HG02642 (cell line): Measurements from ENCODE around the gene RPS8.
"Not testable (repeated sequence)": the region's sequence is repeated elsewhere in the genome, so short reads cannot be mapped to it uniquely, and the experiment has no call there.

Source experiments
- ATAC-seq: cut with Tn5 transposase; IDR thresholded peaks from one replicate; pipeline ENCODE4 v1.9.1; 2021; ENCODE audit warnings: mild to moderate bottlenecking; ENCODE audit not compliant: unreplicated experiment, poor library complexity

Gene RPS8

GRCh38 chr1:44778705-44779576 is 3.6 kb downstream of the RPS8 start:
- ATAC-seq, result no peak

DNA sequence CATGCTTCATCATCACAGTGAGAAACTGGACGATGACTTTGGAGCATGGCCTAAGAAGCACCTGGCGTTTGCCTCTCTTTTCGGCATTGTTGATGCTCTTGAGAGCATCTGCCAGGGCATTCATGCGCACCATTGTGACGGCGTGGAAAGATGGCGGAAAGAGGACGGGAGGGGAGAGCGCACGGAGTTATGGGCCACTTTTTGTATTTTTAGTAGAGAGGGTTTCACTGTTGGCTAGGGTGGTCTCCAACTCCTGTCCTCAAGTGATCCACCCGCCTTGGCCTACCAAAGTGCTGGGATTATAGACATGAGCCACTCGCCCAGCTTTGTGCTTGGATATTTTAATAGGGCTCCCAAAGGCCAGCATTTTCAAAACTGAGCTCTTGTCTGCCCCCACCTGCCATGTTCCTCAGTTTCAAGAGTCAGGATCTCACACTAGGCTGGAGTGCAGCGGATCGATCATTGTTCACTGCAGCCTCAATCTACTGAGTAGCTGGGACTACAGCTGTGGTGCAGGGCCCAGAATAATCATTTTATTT is 5.3 kb downstream of the RPS8 start:
- ATAC-seq, result no peak

- no peak for ATAC-seq
These were observed 8.4 kb downstream of the RPS8 start for GRCh38 chr1:44783697-44784093.

GRCh38 chr1:44784094-44785028 is 9.0 kb downstream of the RPS8 start:
- ATAC-seq, result peak; percentile 27

GRCh38 chr1:44785029-44785380 is 9.7 kb downstream of the RPS8 start:
- ATAC-seq, result no peak

DNA sequence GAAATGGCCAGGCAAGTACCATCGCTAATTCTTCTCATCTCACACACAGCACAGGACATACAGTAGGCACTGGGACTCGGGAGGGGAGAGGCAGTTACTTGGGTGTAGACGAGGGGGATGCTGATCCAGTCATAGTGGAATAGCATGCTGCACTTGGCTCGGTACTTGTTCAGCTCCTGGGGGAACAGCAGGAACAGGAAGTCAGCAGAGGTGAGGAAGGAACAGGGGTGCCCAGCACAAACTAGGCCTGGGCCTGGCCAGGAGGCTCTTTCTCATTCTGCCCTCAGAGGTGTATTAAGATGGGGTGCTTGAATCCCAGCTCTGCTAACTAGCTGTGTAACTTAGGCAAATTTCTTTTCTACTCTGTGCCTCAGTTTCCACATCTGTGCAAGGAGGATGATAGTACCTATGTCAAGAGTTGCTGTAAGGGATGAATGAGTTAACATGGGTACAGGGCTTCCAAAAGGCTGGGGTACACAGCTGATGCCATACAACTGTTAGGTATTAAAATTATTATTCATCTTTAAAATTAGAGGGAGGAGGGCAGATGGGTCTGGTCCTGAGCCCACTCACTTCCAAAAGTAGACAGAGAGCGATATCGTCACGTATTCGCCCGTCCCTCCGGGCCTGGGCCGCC is 10.3 kb downstream of the RPS8 start:
- ATAC-seq, result no peak

GRCh38 chr1:44786138-44786840 is 10.9 kb downstream of the RPS8 start:
- no peak for ATAC-seq

DNA sequence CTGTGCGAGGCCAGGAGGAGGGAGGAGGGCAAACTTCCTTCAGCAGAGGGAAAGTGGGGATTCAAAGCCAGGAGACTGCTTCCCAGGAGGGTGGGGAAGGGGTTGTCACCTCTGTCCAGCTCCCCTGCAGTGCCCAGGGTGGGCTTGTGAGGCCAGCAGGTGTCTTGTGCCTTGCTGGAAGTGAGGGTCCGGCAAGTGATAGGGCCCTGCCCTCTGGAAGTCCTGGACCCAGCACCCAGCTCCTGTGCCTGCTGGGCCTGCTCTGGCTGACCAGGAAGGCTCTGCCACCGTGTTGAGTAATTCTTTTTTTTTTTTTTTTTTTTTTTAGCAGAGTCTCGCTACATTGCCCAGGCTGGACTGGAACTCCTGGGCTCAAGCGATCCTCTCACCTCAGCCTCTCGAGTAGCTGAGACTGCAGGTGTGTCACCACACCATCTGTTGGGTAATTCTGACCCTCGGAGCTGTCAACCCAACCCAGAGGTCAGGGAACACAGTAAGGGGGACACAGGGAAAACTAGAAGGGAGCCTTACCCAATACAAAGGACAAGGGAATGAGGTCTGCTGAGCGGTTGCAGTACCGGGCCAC is 11.6 kb downstream of the RPS8 start:
- ATAC-seq, result no peak

- ATAC-seq, result no peak
These were observed 12.2 kb downstream of the RPS8 start for GRCh38 chr1:44787506-44787905.

DNA sequence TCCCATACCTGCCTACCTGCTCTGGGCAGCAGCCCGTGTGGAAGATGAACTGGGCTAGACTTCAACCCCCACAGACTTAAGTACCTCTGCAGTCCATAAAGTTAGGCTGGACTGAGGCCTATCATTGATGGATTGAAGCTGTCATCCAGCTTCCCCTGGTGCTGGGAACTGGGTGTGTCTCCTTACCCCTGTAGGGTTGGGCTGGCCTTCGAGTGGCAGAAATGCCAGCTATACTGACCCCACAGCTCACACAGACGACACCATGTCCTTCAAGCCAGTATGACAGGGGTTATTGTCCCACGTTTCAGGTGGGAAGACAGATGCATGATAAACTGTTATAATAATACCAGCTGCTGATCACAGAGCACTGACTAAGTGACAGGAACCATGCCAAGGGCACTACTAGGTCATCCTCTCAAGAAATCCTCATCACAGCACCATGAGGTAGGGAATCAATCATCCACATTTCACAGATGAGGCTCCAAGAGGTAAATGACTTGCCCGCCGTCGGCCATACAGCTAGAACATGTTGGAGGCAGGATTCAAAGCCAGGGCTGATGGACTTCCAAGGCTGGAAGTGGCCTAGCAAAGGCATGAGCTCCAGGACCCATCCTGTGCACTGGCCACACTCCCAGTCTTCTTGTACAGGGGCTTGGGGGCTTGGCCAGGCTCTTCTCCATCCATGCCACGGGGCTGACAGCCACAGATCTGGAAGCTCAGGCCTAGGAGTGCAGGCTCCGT is 12.9 kb downstream of the RPS8 start, which contains the start of gene BEST4:
Gene BEST4 (minus strand): TSS at position 51 of the 741 bp plus-strand sequence. CDS start 465 bp downstream, outside the sequence.
- no peak for ATAC-seq

- ATAC-seq, result no peak
These were observed 15.8 kb downstream of the RPS8 start for GRCh38 chr1:44790968-44791801.

DNA sequence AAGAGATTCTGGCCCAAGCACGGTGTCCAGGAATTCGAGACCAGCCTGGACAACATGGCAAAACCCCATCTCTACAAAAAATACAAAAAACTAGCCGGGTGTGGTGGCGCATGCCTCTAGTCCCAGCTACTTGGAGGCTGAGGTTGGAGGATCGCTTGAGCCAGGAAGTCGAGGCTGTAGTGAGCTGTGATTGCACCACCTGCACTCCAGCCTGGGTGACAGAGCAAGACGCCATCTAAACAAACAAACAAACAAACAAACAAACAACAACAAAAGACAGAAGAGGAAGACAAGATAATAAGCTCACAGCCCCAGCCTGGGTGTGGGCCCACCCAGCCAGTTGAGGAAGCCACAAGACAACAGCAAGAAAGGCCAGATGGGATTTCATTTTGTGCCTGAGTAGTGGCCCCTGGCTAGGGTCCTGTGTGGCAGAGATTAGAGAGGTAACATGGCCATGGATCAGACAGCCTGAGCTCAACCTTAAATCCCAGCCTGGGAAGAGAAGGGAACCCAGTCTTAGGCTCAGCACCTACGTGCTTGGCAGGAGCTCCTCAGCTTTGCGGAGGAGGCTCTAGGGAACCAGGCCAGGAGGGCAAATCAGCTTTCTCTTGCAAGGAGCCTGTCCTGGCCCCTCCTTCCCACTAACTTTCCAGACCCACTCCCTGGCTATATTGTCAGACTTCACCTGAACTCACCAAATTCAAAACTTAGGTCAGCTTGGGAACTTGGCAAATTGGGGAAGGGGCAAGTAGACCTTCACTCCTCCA is 17.6 kb downstream of the RPS8 start:
- ATAC-seq, result no peak

GRCh38 chr1:44797886-44798285 is 22.5 kb downstream of the RPS8 start:
- ATAC-seq, result not testable (repeated sequence)

DNA sequence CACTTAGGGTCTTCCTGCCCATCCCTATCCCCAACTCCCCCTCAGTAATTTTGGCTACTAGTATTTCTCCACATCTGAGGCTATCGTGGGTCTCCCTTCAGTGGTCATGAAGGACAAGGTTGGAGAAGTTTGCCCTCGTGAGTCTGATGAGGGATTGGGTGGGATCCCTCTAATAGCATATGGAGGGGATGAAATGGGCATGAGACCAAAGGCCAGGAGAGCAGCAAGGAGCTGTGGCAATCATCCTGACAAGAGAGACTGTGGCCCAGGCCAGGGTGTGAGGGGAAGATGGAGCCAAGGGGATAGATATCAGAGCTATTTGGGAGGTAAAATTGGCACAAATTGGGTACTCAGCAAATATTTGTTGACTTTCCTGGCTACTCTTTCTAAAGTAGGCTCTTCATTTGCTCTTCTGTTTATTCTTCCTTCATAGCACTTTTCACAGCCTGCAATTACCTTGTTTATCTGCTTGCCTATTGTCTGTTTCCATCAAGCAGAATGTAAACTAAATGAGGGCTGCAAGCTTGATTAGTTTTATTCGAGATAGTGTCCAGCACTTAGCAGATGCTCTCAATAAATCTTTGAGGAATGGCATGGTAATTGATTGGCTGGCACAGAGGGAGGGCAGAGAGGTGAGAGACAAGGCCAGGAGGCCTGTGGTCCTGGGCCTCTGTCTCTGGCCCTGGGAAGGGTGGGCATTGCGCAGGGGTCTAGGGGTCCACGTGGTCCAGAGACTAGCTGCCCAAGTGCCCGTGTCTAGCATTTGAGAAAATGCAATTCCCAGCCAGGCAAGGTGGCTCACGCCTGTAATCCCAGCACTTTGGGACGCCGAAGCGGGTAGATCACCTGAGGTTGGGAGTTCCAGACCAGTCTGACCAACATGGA is 23.4 kb downstream of the RPS8 start:
- ATAC-seq, result no peak

DNA sequence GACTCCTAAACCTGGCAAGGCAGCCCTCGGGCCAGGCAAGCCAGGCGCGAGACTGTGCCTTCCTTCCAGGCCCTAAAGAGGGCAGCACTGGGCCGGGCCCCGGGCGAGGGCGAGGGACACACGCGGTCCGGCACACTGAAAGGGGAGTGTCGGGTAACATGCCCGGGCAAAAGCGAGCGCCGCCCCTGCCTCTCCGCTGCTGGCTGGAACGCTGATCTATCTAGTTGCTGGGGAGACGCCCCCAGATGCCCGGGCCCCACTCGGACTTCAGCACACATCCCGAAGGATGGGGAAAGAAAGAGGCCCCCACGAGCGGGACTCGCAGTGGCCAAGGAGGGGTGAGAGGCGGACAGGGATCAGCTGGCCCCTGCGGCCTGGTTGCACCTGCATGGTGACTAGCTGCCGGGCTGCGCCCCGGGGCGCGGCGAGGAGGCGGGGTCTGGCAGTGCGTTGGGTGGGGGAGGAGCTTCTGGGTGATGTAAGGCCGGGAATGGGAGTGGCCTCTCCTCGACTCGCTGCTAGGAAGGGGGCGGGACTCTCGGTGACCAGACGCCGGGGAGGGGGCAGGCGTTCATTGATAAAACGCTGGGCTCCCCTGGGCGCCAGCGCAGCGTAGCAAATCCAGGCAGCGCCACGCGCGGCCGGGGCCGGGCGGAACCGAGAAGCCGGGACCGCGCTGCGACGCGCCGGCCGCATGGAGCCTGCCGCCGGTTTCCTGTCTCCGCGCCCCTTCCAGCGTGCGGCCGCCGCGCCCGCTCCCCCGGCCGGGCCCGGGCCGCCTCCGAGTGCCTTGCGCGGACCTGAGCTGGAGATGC is 24.6 kb downstream of the RPS8 start, which contains the start of gene PLK3:
Gene PLK3 (plus strand): TSS at position 608 of the 815 bp plus-strand sequence. CDS start 87 bp downstream, at position 695.
- peak; percentile 81 for ATAC-seq
